ENCODE results near the gene ZNF816.
A peak's percentile ranks its signal among the peaks of the same experiment; 100 is the strongest.
"Not testable (repeated sequence)": the region's sequence is repeated elsewhere in the genome, so short reads cannot be mapped to it uniquely, and the experiment has no call there.

ZNF816 gene

DNA sequence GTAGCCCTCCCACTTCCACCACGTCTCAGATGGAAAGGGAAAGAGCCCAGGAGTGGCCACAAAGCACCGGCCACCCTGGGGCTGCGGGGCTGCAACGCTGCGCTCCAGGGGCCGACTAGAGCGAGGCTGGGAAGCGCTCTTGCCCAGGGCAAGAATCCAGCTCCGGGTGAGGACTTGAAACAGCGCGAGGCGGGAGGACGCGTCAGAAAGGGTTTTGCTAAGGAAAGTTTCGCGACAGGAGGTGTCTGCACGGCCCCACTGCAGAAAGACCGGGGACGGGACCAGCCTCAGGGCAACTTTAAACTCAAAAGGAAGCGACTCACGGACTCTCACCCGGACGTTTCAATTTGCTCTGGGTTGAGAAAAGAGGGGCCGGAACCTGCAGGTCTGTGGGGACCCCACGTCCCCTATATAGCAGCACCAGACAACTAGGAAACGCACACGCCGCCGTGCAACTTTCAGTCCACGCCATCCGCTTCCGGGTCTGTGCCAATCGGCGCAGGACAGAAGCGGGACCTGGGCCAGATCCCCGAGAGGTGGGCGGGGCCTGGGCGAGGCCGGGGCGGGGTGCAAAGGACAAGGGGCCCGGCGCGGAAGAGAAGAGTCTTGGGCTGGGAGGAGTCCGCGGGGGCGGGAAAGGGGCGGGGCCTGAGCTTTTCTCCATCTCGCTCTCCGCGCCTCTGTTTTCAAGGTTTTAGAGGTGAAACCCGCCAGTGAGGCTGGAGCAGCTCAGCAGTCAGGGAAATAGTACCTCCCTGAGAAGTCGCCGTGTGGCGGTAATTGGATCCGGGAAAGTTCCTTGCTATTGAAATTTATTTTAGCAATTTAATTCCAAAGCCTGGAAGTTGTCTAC, at the start of gene ZNF816:
Gene ZNF816 (minus strand): TSS at position 488 of the 853 bp plus-strand sequence. CDS start 6,792 bp downstream, outside the sequence.
- DNase-seq = peak; percentile 97 to 99 (median 99)

DNA sequence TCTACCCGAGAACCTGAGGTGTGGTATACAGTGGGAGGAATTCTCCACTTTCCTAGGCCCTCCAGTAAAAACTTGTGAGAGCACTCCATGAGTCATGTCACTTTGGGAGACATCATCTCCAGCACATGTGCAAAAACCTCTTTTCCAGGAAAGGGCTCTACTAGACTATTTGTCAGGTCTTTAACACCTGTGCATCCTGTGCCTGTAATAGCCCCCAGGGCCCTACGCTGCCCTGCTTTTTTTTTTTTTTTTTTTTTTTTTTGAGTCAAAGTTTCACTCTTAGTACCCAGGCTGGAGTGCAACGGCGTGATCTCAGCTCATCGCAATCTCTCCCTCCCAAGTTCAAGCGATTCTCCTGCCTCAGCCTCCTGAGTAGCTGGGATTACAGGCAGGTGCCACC, 49.3 kb upstream of the ZNF816 start:
- DNase-seq = no peak

DNA sequence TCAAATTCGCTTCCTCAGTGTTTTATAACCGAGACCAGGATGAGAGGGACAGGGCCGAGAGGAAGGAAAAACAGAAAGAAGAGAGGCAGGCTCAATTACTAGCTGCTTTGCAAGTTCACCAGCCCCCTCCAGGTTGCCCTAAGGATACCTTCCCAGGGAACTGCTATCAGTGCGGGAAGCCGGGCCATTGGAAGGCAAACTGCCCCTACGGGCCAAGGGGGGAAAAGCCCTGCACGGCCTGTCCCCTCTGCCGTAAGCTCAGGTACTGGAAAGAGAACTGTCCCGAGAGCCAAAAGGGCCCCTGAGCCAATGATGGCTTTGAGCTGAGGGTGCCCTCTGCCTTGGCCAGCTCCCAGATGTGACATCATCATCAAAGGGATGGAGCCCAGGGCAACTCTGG, 47.8 kb upstream of the ZNF816 start:
- DNase-seq = no peak

- no peak for DNase-seq
Measured at GRCh38 chr19:53008061-53008778, 45.5 kb upstream of the ZNF816 start.

- DNase-seq = no peak
Measured at GRCh38 chr19:53007606-53008005, 44.9 kb upstream of the ZNF816 start.

DNA sequence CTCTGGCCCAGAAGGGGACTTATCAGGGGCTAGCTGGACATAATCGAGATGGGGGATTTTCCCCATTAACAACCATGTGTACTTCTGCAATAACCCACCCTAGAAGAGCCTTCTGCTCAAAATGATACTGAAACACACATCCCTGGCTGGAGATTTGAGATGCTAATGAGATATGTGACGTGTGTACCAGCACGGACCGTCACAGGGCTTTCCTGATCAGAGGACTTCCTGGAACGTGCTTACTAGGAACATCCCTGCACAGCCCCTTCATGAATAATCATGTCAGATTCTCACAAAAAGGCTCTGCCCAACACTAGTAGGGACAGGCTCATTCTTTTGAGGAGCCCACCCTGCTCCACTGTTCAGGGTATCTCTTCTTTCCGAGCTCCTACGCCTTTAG, 44.5 kb upstream of the ZNF816 start:
- no peak for DNase-seq

GRCh38 chr19:53004242-53004641, 41.6 kb upstream of the ZNF816 start:
- DNase-seq = no peak

- no peak for DNase-seq
Measured at GRCh38 chr19:53002479-53002878, 39.8 kb upstream of the ZNF816 start.

- DNase-seq = no peak
Measured at GRCh38 chr19:52997975-52998374, 35.3 kb upstream of the ZNF816 start.

DNA sequence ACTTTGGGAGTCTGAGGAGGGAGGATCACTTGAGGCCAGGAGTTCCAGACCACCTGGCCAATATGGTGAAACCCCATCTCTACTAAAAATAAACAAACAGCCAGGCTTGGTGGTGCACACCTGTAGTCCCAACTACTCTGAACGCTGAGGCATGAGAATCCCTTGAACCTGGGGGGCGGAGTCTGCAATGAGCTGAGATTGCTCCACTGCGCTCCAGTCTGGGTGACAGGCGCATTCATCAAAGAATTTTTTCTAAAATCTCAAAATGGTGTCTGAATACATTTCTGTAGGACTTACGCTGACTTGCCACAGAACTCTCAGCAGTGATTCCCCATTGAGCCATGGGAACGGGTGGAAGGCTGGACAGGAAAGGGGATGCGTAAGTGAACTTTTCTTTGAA, 33.0 kb upstream of the ZNF816 start:
- DNase-seq = no peak

DNA sequence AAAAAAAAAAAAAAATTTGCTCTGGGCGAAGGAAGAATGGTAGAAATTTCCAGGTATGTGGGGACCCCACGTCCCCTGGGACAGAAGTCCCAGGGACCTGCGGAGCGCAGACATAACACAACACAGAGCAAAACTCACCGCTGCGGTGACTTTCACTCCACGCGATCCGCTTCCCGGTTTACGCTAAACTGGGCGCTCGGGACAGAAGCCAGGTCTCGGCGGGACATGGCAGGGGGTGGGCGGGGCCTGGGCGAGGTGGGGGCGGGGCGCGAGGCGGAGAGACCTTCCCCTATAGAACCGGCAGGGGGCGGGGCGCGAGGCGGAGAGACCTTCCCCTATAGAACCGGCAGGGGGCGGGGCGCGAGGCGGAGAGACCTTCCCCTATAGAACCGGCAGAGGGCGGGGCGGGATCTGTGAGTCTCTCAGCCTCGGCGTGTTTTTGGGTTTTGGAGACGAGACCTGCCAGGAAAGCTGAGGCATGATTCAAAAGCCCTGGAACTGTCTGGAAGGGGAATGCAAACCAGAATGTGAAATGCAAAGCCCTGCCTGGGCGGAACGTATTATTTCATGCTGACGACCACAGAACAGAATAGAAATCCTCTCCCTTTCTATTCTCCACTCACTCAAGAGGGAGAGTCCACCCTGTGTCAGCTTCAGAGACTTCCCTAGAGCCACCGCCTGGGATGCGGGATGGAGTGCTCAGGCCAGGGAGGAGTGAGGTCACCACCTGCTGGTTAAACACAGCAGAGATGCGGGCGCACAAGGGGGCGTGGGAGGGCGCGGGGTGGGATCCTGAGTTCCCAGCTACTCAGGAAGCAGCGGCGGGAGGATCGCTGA, 30.9 kb upstream of the ZNF816 start:
- DNase-seq = peak; percentile 76 to 88 (median 87)

DNA sequence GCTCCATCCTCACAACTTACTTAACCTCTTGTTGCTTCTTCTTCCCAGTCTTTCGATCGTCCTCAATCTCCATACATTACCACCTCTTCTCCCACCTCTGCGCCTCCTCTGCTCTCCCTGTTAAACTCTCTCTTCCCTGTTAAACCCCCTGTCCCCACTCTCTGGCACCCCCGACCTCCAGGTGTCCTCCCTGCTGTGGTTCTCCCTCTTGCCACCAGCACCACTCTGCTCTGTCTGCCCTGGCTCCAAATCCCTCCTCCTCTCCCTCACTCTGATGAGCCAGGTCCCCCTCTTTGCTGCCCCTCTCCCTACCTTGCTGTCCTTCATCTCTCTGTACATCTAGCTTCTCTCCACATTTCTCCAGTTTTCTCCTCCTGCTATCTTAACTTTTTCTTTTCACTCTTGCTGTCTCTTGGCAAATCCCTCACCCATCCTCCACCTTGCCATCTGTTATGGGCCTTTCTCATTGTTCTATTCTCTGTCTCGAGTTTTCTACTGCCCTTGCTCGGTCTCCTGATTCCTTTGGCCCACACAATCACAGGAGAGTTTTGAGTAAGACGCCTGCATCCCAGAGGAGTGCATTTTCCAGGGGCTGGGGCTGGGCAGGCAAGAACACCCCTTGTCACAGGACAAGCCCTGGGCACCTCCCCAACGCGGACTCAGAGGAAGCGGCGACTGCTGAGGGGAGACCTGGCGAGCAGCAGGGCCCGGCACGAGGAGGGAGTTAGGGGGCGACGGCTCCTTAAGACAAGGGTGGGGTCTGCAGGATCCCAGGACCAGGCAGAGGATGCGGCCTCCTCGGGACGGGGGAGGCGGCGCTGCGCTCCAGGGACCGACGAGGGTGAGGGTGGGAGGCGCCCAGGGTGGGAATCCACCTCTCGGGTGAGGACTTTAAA, 29.7 kb upstream of the ZNF816 start:
- peak in 1 of 3 donors; percentile 14 for DNase-seq

GRCh38 chr19:52991484-52991883, 28.8 kb upstream of the ZNF816 start:
- peak; percentile 35 to 72 (median 46) for DNase-seq

- peak; percentile 31 to 60 (median 43) for DNase-seq
Measured at GRCh38 chr19:52990759-52991418, 28.2 kb upstream of the ZNF816 start.

DNA sequence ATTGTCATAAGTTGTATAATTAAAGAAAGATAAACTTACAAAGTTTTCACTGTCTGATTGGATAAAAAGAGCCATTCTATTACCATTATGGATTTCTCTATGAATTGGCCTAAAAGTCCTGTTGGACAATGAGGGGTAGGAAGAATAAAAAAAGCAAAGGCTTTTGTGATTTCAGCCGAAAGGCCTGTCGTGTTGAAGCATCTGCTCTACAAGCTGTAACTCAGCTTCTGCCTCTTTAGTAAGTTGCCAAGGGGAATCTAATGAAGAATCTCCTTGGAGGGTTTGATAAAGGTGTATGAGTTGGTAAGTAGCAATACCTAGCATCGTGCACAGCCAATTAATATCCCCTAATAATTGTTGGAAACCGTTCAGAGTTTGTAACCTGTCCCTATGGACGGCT, 25.8 kb upstream of the ZNF816 start:
- no peak for DNase-seq

GRCh38 chr19:52987221-52987620, 24.5 kb upstream of the ZNF816 start:
- DNase-seq = no peak

DNA sequence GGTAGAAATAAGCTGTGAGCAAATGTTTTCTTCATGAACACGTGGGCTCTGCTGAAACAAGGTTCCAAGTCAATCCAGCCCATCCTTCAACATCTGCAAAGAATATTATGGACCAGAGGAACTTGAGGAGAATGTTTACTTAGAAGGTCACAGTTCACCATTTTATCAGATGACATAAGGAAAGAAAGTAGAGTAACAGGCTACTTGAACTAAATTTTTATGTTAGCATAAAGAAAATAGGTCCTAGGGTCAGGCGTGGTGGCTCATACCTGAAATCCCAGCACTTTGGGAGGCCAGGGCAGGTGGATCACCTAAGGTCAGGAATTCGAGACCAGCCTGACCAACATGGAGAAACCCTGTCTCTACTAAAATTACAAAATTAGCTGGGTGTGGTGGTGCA, 20.5 kb upstream of the ZNF816 start:
- DNase-seq = not testable (repeated sequence)

DNA sequence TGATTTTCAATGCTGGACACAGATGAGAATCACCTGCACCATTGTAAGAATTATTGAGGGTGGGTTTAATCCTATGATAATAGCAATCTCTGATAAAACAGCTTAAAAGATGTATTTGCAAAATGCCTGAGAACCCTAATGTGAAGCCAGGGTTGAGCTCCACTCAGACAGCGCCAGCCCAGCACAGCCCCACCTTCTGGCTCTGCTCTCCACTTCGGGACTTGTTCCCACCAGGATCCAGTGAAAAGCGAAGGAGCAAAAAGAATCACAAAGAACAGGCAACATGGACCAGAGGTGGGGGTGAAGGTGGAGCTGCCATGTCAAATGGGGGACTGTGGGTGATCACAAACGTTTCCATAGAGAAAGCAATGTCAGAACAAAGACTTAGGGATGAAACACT, 18.6 kb upstream of the ZNF816 start:
- DNase-seq = no peak

GRCh38 chr19:52967772-52968171, 5.1 kb upstream of the ZNF816 start:
- DNase-seq = no peak

GRCh38 chr19:52963247-52963618, 552 bp upstream of the ZNF816 start:
- DNase-seq = peak; percentile 14 to 47 (median 21)

GRCh38 chr19:52961981-52962380, 700 bp downstream of the ZNF816 start:
- no peak for DNase-seq

Data from suppressor macrophage treated with lipopolysaccharide for 1 hour (primary cell).